Fibroblast of pulmonary artery (primary cell): ENCODE measurements around the gene PLD5.
"Not testable (repeated sequence)": the region's sequence is repeated elsewhere in the genome, so short reads cannot be mapped to it uniquely, and the experiment has no call there.

Experiments
- DNase-seq: peaks from one replicate; pipeline ENCODE4 v3.0.0-alpha.2; 2010; ENCODE audit warnings: low read depth
- H3K4me3 ChIP-seq: replicated peaks from 2 replicates; pipeline ENCODE4 v1.5.1; 2011; ENCODE audit warnings: low read depth, mild to moderate bottlenecking, control low read depth, low read length, moderate library complexity
- CTCF ChIP-seq: IDR thresholded peaks from 2 replicates; pipeline ENCODE4 v1.5.1; 2011; ENCODE audit warnings: mild to moderate bottlenecking, control low read depth, low read length, inconsistent platforms; ENCODE audit errors: missing control alignments

The PLD5 gene

DNA sequence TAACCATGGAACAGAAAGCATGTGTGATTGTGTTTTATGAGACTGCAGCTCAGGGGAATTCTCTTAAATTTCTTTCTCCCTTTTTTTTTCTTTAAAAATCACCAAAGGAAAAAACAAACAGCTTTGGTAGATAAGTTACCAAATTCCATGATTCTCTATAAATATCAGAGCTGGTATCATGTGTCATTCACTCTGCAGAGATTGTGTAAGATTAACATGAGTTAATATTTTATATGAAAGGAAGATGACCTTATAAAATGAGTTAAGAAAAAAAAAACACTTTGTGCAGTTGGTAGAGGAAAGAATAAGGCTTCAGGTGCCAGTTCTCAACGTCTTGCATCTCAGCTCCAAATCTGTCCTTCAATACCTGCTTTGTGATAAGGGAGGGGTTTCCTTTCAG lies 287.4 kb downstream of the PLD5 start:
- H3K4me3 ChIP-seq, result no peak overlapping the region
- DNase-seq, result no peak
- TF ChIP-seq CTCF, result no peak

GRCh38 chr1:242228991-242229390 lies 295.5 kb downstream of the PLD5 start:
- DNase-seq, result no peak
- TF ChIP-seq CTCF, result no peak
- no peak overlapping the region for H3K4me3 ChIP-seq

- DNase-seq, result no peak
- no peak overlapping the region for H3K4me3 ChIP-seq
- TF ChIP-seq CTCF, result no peak
Measured at GRCh38 chr1:242225767-242226573, 298.5 kb downstream of the PLD5 start.

- not testable (repeated sequence) for DNase-seq, H3K4me3 ChIP-seq
Measured at GRCh38 chr1:242224878-242225766, 299.4 kb downstream of the PLD5 start.

DNA sequence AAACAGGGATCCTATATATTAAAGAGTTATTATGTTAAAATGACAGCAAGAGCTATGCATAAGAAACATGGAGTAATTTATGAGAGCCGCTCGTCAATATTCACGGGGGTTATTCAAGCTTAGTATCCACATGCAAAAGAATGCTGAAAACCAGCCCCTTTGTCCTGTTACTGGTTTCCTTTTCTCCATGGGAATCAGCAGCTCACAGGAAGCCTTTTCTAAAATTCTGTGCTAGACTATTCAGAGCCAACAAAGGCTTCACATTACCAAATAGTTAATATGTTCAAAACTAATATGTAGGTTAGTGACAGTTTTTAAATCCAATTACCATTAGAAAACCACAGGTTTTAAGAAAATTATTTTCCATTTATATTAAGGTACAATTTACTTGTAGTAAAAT lies 300.0 kb downstream of the PLD5 start:
- no peak for TF ChIP-seq CTCF

GRCh38 chr1:242219905-242220304 lies 304.6 kb downstream of the PLD5 start:
- no peak overlapping the region for H3K4me3 ChIP-seq
- DNase-seq, result no peak
- no peak for TF ChIP-seq CTCF

More for the DNA sequence above, 300.0 kb downstream of the PLD5 start:
- no peak overlapping the region for H3K4me3 ChIP-seq
- no peak for DNase-seq

DNA sequence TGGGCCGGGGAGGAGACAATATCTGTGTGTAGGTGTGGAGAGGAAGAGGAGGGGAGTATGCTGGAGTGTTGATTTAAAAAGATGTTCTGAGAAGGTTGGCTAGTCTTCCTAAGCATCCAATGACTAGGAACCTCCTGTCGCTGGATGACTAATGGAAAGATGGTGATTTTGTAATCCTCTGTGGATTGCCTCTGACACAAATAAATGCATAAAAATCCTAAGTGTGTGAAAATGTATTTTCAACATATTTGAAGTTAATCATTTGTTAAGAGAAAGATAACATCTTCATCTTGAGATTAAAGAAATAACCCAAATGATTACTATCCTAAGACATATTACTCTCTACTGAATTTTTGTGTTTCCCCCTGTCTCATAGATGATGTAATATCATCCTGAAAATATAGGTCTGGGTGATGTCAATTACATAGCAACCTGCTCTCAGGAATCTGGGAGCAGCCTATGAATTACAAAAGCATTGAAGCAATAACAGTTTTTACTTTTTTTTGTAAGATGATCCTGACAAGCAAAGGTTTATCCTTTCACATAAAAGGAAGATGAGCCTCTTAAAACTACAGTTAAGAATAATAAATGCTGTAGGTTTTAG lies 305.1 kb downstream of the PLD5 start:
- DNase-seq, result no peak
- no peak for TF ChIP-seq CTCF
- no peak overlapping the region for H3K4me3 ChIP-seq
